ENCODE results near the gene HOXB3. TPM values are rescaled to one million over a fixed set of nuclear protein-coding genes. Genes with fewer than 3 reads are reported as not detected.

Gene HOXB3
- 3.8 and 10.2 TPM in 2 replicates for total RNA-seq

GRCh38 chr17:48589831-48590606 lies at the start of gene HOXB3:
HOXB3 (minus strand) TSS chr17:48590241; CDS start chr17:48552474, 37,767 bp downstream.

DNA sequence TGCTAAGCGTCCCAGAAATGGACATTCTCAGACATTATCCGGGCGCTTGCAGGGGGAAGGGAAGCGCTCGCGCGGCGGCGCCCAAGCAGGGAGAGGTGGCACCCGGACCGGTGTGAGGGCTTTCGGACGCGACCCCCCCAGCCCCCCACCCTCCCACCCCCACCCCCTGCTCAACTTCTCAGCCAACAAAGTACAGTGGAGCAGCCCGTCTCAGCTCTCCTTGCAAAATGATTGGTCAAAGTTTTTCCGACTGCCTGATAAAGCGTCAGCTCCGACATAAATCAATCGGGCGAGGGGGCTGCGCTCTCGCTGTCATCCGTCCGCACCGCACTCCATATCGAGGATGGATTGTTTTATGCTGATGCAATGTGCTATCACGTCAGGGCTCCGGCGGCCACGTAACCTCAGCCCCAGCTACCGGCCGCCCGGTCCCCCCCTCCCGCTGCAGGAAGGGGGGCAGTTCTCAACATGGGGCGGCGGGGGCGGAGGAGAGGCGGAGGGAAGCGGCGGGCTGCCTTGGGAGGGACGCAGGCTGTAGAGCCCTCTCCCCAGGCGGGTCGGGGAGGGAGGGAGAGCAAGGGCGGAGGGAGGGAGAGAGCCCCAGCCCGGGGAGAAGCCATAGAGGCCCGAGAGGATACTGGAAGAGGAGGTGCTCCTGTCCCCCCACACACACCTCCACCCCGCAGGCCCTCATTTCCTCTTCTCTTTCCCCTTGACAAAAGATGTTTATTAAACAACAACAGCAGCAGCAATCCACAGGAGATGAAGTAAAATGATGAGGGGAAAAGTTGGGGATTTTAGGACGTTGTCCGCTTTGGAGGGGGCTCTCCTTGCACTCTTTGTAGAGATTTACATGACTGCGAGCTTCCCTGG lies 36.4 kb upstream of the HOXB3 start, which contains the start of gene HOXB9:
HOXB9 (minus strand) TSS at position 114 of the 873 bp plus-strand sequence; CDS start at position 25, 89 bp downstream.

GRCh38 chr17:48615047-48615962 lies 25.3 kb upstream of the HOXB3 start, which contains the start of gene HOXB8:
HOXB8 (minus strand) TSS chr17:48615292; CDS start chr17:48614704, 588 bp downstream.

GRCh38 chr17:48610282-48611211 lies 20.5 kb upstream of the HOXB3 start, which contains the start of gene HOXB7:
HOXB7 (minus strand) TSS chr17:48611017; CDS start chr17:48610918, 99 bp downstream.

GRCh38 chr17:48604770-48605329 lies 14.8 kb upstream of the HOXB3 start, which contains the start of gene HOXB6:
HOXB6 (minus strand) TSS chr17:48604986; CDS start chr17:48598150, 6,836 bp downstream.

GRCh38 chr17:48593126-48593829 lies 3.2 kb upstream of the HOXB3 start, which contains the start of gene HOXB5:
HOXB5 (minus strand) TSS chr17:48593779; CDS start chr17:48593682, 97 bp downstream.

GRCh38 chr17:48577946-48578615 lies 12.0 kb downstream of the HOXB3 start, which contains the start of gene HOXB4:
HOXB4 (minus strand) TSS chr17:48578350; CDS start chr17:48578319, 31 bp downstream.

DNA sequence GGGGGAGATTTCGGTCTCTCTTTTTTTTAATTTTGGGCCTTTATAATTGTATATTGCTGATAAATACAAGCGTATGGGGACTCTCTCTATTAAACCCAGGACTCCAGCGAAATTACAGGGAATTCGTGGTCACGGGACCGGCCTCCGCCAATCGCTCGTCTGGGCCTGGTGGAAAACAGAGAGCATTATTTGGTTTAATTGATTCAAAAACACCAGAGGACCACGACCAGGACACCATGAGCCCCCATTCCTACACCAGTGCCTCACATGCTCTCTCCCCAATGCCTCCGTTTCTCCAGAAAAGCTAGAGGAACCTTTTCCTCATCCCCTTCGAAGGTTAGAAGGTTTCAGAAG lies 45.0 kb downstream of the HOXB3 start, which contains the start of gene HOXB2:
HOXB2 (minus strand) TSS at position 88 of the 354 bp plus-strand sequence. CDS start 198 bp downstream, outside the sequence.

GRCh38 chr17:48530887-48531272 lies 59.2 kb downstream of the HOXB3 start, which contains the start of gene HOXB1:
HOXB1 (minus strand) TSS chr17:48531011; CDS start chr17:48530904, 107 bp downstream.

Other genes with a start within 250 kb of the HOXB3 start
- not detected in 2 replicates for gene SKAP1, start 160.0 kb downstream of the HOXB3 start, total RNA-seq
- gene HOXB1, start 59.2 kb downstream of the HOXB3 start, total RNA-seq: not detected in 2 replicates
- 2.3 and 8.4 TPM in 2 replicates for gene HOXB2, start 45.1 kb downstream of the HOXB3 start, total RNA-seq
- gene HOXB4, start 11.9 kb downstream of the HOXB3 start, total RNA-seq: 1.7 and 3.3 TPM in 2 replicates
- 0.09 and 0.16 TPM in 2 replicates for gene HOXB5, start 3.5 kb upstream of the HOXB3 start, total RNA-seq
- gene HOXB6, start 14.7 kb upstream of the HOXB3 start, total RNA-seq: 1.5 and 3.2 TPM in 2 replicates
- gene HOXB7, start 20.8 kb upstream of the HOXB3 start, total RNA-seq: 2.9 and 3.8 TPM in 2 replicates
- under 0.01 TPM in 1 of 2 replicates, not detected in the other for gene HOXB8, start 25.1 kb upstream of the HOXB3 start, total RNA-seq
- gene HOXB9, start 36.1 kb upstream of the HOXB3 start, total RNA-seq: not detected in 2 replicates
- not detected in 2 replicates for gene PRAC1, start 132.3 kb upstream of the HOXB3 start, total RNA-seq
- not detected in 2 replicates for gene PRAC2, start 132.9 kb upstream of the HOXB3 start, total RNA-seq
- not detected in 2 replicates for gene HOXB13, start 138.5 kb upstream of the HOXB3 start, total RNA-seq
- gene TTLL6, start 227.0 kb upstream of the HOXB3 start, total RNA-seq: not detected in 2 replicates
- 42.1 and 49.6 TPM in 2 replicates for gene CALCOCO2, start 240.8 kb upstream of the HOXB3 start, total RNA-seq

Measured in bronchial smooth muscle cell (primary cell).